GM19023 (cell line): ENCODE data around the gene CSNK1G1.

Source experiments
- ATAC-seq: cut with Tn5 transposase; IDR thresholded peaks from one replicate; pipeline ENCODE4 v1.9.1; 2021; ENCODE audit warnings: mild to moderate bottlenecking, moderate library complexity; ENCODE audit not compliant: unreplicated experiment

The CSNK1G1 gene

GRCh38 chr15:64205202-64205601 is 150.8 kb downstream of the CSNK1G1 start:
- no peak for ATAC-seq

- no peak for ATAC-seq
Measured at GRCh38 chr15:64197425-64197824, 158.5 kb downstream of the CSNK1G1 start.

GRCh38 chr15:64193971-64194370 is 162.0 kb downstream of the CSNK1G1 start:
- ATAC-seq = no peak

GRCh38 chr15:64191971-64192830 is 163.8 kb downstream of the CSNK1G1 start:
- ATAC-seq = no peak

GRCh38 chr15:64187396-64188191 is 168.4 kb downstream of the CSNK1G1 start:
- ATAC-seq = no peak

GRCh38 chr15:64185146-64185911 is 170.6 kb downstream of the CSNK1G1 start:
- no peak for ATAC-seq

- no peak for ATAC-seq
Measured at GRCh38 chr15:64182859-64183370, 173.1 kb downstream of the CSNK1G1 start.

- no peak for ATAC-seq
Measured at GRCh38 chr15:64180235-64180824, 175.6 kb downstream of the CSNK1G1 start.

GRCh38 chr15:64166102-64166890 is 189.7 kb downstream of the CSNK1G1 start:
- no peak for ATAC-seq

- no peak for ATAC-seq
Measured at GRCh38 chr15:64164436-64164835, 191.5 kb downstream of the CSNK1G1 start.

GRCh38 chr15:64163659-64164362 is 192.2 kb downstream of the CSNK1G1 start:
- peak; percentile 2 for ATAC-seq

GRCh38 chr15:64162869-64163658 is 192.9 kb downstream of the CSNK1G1 start, which contains the start of gene PPIB:
Gene PPIB, minus strand, starts transcription at chr15:64163022. Its CDS starts 36 bp downstream, at chr15:64162986.
- ATAC-seq = peak; percentile 91

GRCh38 chr15:64162478-64162868 is 193.5 kb downstream of the CSNK1G1 start:
- peak; percentile 27 for ATAC-seq

GRCh38 chr15:64161688-64162477 is 194.1 kb downstream of the CSNK1G1 start:
- ATAC-seq = no peak

GRCh38 chr15:64158363-64159134 is 197.4 kb downstream of the CSNK1G1 start:
- ATAC-seq = no peak

- ATAC-seq = no peak
Measured at GRCh38 chr15:64157599-64158125, 198.3 kb downstream of the CSNK1G1 start.
